PFSK-1 (cell line): ENCODE measurements around the gene SEC31A.

Source experiments
- FOXP2 ChIP-seq: optimal IDR thresholded peaks from 2 replicates; pipeline ENCODE3; 2011; ENCODE audit warnings: borderline replicate concordance, control low read depth, inconsistent platforms; ENCODE audit not compliant: insufficient read depth; ENCODE audit errors: extremely low read length, extremely low read depth
- POLR2AphosphoS5 ChIP-seq: IDR thresholded peaks from 2 replicates; pipeline ENCODE4 v1.6.1; 2012; ENCODE audit warnings: low read depth, mild to moderate bottlenecking, control low read depth, low read length, moderate library complexity
- SIN3A ChIP-seq: IDR thresholded peaks from 2 replicates; pipeline ENCODE4 v1.6.1; 2012; ENCODE audit warnings: mild to moderate bottlenecking, low read length, moderate library complexity, borderline replicate concordance; ENCODE audit not compliant: insufficient read depth
- TAF1 ChIP-seq: IDR thresholded peaks from 2 replicates; pipeline ENCODE4 v1.6.1; 2012; ENCODE audit warnings: low read length, control low read depth, borderline replicate concordance; ENCODE audit not compliant: insufficient read depth

- no peak for TF ChIP-seq POLR2AphosphoS5
- no peak for TF ChIP-seq SIN3A
- TF ChIP-seq TAF1: no peak
- no peak for TF ChIP-seq FOXP2
Observed at GRCh38 chr4:82934441-82934840, 43.5 kb upstream of the SEC31A start.
